ENCODE data around the gene PRR5. TPM values are rescaled to one million over a fixed set of nuclear protein-coding genes. Genes with fewer than 3 reads are reported as not detected.

Gene PRR5
- total and polyA plus RNA-seq, 10 donors = 31.3 to 85.6 (median 76.7) TPM

DNA sequence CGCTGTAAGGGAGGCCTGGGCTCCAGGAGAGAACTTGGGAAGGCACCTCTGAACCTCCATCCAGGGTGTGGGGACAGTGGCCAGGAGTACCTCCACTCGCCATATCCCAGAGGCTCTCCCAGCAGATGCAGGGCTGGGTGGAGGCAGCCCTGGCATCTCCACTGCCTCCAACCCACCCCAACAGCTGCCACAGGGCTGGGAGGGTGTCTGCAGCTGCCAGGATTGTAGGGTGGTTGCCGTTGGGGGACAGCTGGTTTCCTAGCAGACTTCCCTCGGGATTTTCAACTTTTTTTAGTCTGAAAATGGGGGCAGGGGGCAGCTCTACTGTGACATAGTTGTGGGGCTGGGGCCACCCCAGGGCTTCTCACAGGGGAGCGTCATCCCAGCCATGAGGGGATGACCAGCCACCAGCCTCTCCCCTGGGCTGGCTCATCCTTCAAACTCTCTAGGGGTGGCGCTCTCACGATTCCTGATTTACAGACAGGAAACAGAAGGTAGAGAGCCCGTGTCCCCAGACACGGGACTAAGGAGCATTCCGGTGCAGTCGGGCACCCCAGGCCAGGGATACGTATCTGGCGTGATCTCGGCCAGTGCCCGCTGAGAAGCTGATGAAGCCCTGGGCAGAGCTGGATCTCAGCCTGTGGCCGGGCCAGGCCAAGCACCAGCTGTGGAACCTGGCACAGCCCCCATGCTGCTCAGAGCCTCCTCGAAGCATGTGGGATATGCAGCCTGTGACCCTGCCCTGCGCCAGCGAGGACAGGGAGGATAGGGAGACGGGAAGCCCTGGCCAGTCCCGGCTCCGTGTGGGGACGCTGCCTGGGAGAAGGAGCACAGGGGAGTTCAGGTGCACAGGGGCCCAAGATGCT lies 9.9 kb downstream of the PRR5 start:
- Histone ChIP-seq H3K4me3 (no peak overlapping the region), H3K27me3 (replicated peaks in 1 of 7) (no peaks in the 10 kb centered on the region), H3K4me1 (peaks cover 22 to 100% (median 69%) of the 10 kb centered on the region in 6 donors), H3K36me3 (peaks cover 0 to 33% (median 7%) of the 10 kb centered on the region in 6 donors), H3K9me3 (no peaks in the 10 kb centered on the region), H3K27ac (peak overlapping the region; percentile 37 to 87 (median 81))
- DNase-seq = peak; percentile 85
- TF ChIP-seq, protein P1, sequence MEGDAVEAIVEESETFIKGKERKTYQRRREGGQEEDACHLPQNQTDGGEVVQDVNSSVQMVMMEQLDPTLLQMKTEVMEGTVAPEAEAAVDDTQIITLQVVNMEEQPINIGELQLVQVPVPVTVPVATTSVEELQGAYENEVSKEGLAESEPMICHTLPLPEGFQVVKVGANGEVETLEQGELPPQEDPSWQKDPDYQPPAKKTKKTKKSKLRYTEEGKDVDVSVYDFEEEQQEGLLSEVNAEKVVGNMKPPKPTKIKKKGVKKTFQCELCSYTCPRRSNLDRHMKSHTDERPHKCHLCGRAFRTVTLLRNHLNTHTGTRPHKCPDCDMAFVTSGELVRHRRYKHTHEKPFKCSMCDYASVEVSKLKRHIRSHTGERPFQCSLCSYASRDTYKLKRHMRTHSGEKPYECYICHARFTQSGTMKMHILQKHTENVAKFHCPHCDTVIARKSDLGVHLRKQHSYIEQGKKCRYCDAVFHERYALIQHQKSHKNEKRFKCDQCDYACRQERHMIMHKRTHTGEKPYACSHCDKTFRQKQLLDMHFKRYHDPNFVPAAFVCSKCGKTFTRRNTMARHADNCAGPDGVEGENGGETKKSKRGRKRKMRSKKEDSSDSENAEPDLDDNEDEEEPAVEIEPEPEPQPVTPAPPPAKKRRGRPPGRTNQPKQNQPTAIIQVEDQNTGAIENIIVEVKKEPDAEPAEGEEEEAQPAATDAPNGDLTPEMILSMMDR (IDR thresholded peaks at IDR 0.05 in 8 of 11, conservative IDR thresholded peaks at IDR 0.05 in 3 of 11) = no peak
- TF ChIP-seq POLR2AphosphoS5 (IDR thresholded peaks at IDR 0.05) = peak in 2 of 3 donors; percentile 83 to 84
- TF ChIP-seq POLR2A (IDR thresholded peaks at IDR 0.05) = no peak
- intact Hi-C loops (cut with DNase I; ENCODE audit: low total_unique reads) = no loop called here
- 57 to 69% (median 62%) methylated on average over 11 to 23 of the region's 23 CpGs for WGBS, 5 donors

DNA sequence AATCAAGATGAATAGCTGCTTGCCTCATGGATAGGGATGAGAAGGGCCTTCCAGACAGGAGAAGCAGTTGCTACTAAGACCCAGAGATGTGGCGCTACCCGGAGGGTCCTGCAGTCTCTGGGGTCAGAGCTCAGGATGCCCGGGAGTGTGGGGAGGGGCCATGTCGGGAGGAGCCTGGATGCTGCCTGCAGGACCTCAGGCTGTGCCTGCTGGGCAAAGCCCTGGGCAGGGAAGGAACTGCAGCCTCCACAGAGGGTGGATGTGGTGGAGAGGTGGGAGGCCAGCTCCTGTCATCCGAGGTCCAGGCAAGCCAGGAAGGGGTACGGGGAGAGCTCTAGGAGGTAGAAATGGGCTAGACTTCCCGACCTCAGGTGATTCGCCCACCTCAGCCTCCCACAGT lies 11.0 kb downstream of the PRR5 start:
- H3K9me3 ChIP-seq = no peaks in the 10 kb centered on the region
- peak overlapping the region in 7 of 8 donors; percentile 64 to 87 (median 82) for H3K27ac ChIP-seq
- 68 to 88% (median 83%) methylated on average over 7 to 8 of the region's 8 CpGs for WGBS, 5 donors
- peaks cover 0 to 34% (median 8%) of the 10 kb centered on the region in 6 donors for H3K36me3 ChIP-seq
- peaks cover 22 to 100% (median 68%) of the 10 kb centered on the region in 6 donors for H3K4me1 ChIP-seq
- no peak overlapping the region for H3K4me3 ChIP-seq
- TF ChIP-seq POLR2AphosphoS5 (IDR thresholded peaks at IDR 0.05) (no peak), POLR2A (IDR thresholded peaks at IDR 0.05) (no peak)
- TF ChIP-seq, protein P1 (IDR thresholded peaks at IDR 0.05 in 8 of 11, conservative IDR thresholded peaks at IDR 0.05 in 3 of 11) = no peak
- DNase-seq = no peak
- H3K27me3 ChIP-seq (replicated peaks in 1 of 7) = no peaks in the 10 kb centered on the region
- intact Hi-C loops (cut with DNase I; ENCODE audit: low total_unique reads) = no loop called here

DNA sequence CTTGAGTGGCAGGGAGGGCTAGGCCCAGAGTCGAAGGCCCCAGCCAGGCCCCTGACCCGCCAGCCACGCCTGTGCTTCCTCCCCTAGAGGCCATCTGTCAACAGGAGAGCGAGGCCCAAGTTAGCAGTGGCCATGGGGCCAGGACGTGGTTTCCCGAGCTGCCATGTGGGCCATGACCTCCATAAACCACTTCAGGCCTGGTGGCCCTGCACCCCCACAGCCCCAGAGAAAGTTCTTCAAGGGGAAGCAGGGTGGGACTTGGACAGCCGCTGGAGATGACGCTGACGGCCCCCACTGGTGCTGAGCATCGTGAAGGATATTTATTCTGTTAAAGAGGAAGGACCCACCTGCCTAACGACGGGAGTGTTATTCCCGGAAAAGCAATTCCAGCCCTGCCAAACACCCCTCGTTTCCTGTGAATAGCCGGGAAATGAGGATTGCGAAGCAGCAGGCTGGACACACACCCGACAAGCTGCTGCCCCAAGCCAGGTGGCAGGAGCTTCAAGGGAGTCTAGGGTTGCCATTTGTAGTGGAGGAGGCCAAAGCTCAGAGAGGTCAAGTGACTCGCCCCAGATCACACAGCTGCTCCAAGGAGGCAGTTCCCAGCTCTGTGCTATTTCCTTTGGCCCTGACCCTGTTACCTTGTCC lies 12.8 kb downstream of the PRR5 start:
- peak; percentile 87 for DNase-seq
- peak overlapping the region in 7 of 8 donors; percentile 64 to 87 (median 82) for H3K27ac ChIP-seq

More for the DNA sequence above, 12.8 kb downstream of the PRR5 start:
- H3K36me3 ChIP-seq = peaks cover 0 to 43% (median 8%) of the 10 kb centered on the region in 6 donors
- no peaks in the 10 kb centered on the region for H3K27me3 ChIP-seq (replicated peaks in 1 of 7)
- H3K4me3 ChIP-seq = no peak overlapping the region
- TF ChIP-seq, protein P1 (IDR thresholded peaks at IDR 0.05 in 8 of 11, conservative IDR thresholded peaks at IDR 0.05 in 3 of 11) = peak in 1 of 11 experiments; percentile 27
- TF ChIP-seq POLR2A (IDR thresholded peaks at IDR 0.05) (no peak), POLR2AphosphoS5 (IDR thresholded peaks at IDR 0.05) (peak; percentile 79 to 83 (median 82))
- no peaks in the 10 kb centered on the region for H3K9me3 ChIP-seq
- peaks cover 22 to 100% (median 72%) of the 10 kb centered on the region in 6 donors for H3K4me1 ChIP-seq
- intact Hi-C loops (cut with DNase I; ENCODE audit: low total_unique reads) = no loop called here
- 56 to 68% (median 65%) methylated on average over 15 to 18 of the region's 18 CpGs for WGBS, 5 donors
